Osteocyte (in vitro differentiated cells): ENCODE data around the gene ATXN10. TPM values are rescaled to one million over a fixed set of nuclear protein-coding genes. Genes with fewer than 3 reads are reported as not detected.

Experiments used
- DNase-seq: peaks from one replicate; pipeline ENCODE4 v3.0.0; 2021; ENCODE audit warnings: mixed read lengths; ENCODE audit not compliant: unreplicated experiment; ENCODE audit errors: extremely low spot score
- H3K27ac Mint-ChIP-seq: one replicate; pipeline ENCODE4 v1.8.0; 2021; ENCODE audit warnings: mild to moderate bottlenecking, mixed read lengths; ENCODE audit not compliant: unreplicated experiment
- H3K27me3 Mint-ChIP-seq: one replicate; pipeline ENCODE4 v1.8.0; 2021; ENCODE audit warnings: mixed read lengths; ENCODE audit not compliant: unreplicated experiment
- H3K36me3 Mint-ChIP-seq: one replicate; pipeline ENCODE4 v1.8.0; 2021; ENCODE audit warnings: mixed read lengths; ENCODE audit not compliant: unreplicated experiment
- H3K4me1 Mint-ChIP-seq: one replicate; pipeline ENCODE4 v1.8.0; 2021; ENCODE audit warnings: mixed read lengths; ENCODE audit not compliant: unreplicated experiment
- H3K4me3 Mint-ChIP-seq: one replicate; pipeline ENCODE4 v1.8.0; 2021; ENCODE audit warnings: mild to moderate bottlenecking, moderate library complexity, mixed read lengths; ENCODE audit not compliant: unreplicated experiment
- H3K9me3 Mint-ChIP-seq: one replicate; pipeline ENCODE4 v1.8.0; 2021; ENCODE audit warnings: mixed read lengths; ENCODE audit not compliant: unreplicated experiment
- CTCF ChIP-seq: fragments of 200-600 bp; sonication (generic); IDR thresholded peaks from 2 replicates; pipeline ENCODE4 v1.5.0; 2021; ENCODE audit warnings: antibody characterized with exemption, mild to moderate bottlenecking, moderate library complexity
- total RNA-seq: library from RNA; stranded (reverse); gene quantifications from 2 replicates; pipeline ENCODE4 v1.2.1, GENCODE V29; 2021

The ATXN10 gene
- total RNA-seq, 1 donor from 2014 or later = 164 TPM

- H3K9me3 Mint-ChIP-seq = peaks cover 4% of the 10 kb centered on the region
- no peak overlapping the region for H3K4me3 Mint-ChIP-seq
- no peak overlapping the region for H3K27ac Mint-ChIP-seq
- no peak for TF ChIP-seq CTCF
- no peak for DNase-seq
- H3K27me3 Mint-ChIP-seq = no peaks in the 10 kb centered on the region
- H3K36me3 Mint-ChIP-seq = peaks cover 5% of the 10 kb centered on the region
- H3K4me1 Mint-ChIP-seq = peaks cover 14% of the 10 kb centered on the region
Measured at GRCh38 chr22:45834795-45835194, 163.2 kb downstream of the ATXN10 start.

- no peak for TF ChIP-seq CTCF
- H3K27ac Mint-ChIP-seq = no peak overlapping the region
Measured at GRCh38 chr22:45836418-45837169, 165.0 kb downstream of the ATXN10 start.

GRCh38 chr22:45837508-45837907 lies 165.9 kb downstream of the ATXN10 start:
- Mint-ChIP-seq H3K4me3 (no peak overlapping the region), H3K36me3 (peaks cover 5% of the 10 kb centered on the region), H3K4me1 (peaks cover 9% of the 10 kb centered on the region), H3K27me3 (no peaks in the 10 kb centered on the region), H3K9me3 (no peaks in the 10 kb centered on the region), H3K27ac (no peak overlapping the region)
- DNase-seq = no peak
- no peak for TF ChIP-seq CTCF

More at GRCh38 chr22:45836418-45837169, 165.0 kb downstream of the ATXN10 start:
- peaks cover 6% of the 10 kb centered on the region for H3K4me1 Mint-ChIP-seq
- H3K36me3 Mint-ChIP-seq = peaks cover 5% of the 10 kb centered on the region
- no peak overlapping the region for H3K4me3 Mint-ChIP-seq
- DNase-seq = no peak
- no peaks in the 10 kb centered on the region for H3K9me3 Mint-ChIP-seq
- H3K27me3 Mint-ChIP-seq = no peaks in the 10 kb centered on the region

GRCh38 chr22:45838305-45838887 lies 166.8 kb downstream of the ATXN10 start:
- peaks cover 18% of the 10 kb centered on the region for H3K4me1 Mint-ChIP-seq
- DNase-seq = no peak
- H3K27me3 Mint-ChIP-seq = no peaks in the 10 kb centered on the region
- H3K27ac Mint-ChIP-seq = no peak overlapping the region
- H3K36me3 Mint-ChIP-seq = peaks cover 5% of the 10 kb centered on the region
- no peak overlapping the region for H3K4me3 Mint-ChIP-seq
- H3K9me3 Mint-ChIP-seq = no peaks in the 10 kb centered on the region
- no peak for TF ChIP-seq CTCF

- H3K9me3 Mint-ChIP-seq = no peaks in the 10 kb centered on the region
- no peak overlapping the region for H3K4me3 Mint-ChIP-seq
- no peak overlapping the region for H3K27ac Mint-ChIP-seq
- H3K36me3 Mint-ChIP-seq = peaks cover 9% of the 10 kb centered on the region
- peaks cover 39% of the 10 kb centered on the region for H3K4me1 Mint-ChIP-seq
- no peak for TF ChIP-seq CTCF
- H3K27me3 Mint-ChIP-seq = no peaks in the 10 kb centered on the region
- DNase-seq = no peak
Measured at GRCh38 chr22:45840483-45840882, 168.8 kb downstream of the ATXN10 start.
